IMR-90 (cell line): ENCODE data around the gene CRACR2B. TPM values are rescaled to one million over a fixed set of nuclear protein-coding genes. Genes with fewer than 3 reads are reported as not detected.

Experiments used
- ATAC-seq: fragments of 200-7000 bp; cut with Tn5 transposase; 2 replicates; pipeline ENCODE4 v1.9.1; 2020; ENCODE audit warnings: low read depth, mild to moderate bottlenecking, moderate library complexity
- BruUV-seq: library from RNA; stranded (reverse); fragments of 400-500 nt; replicated peaks from 2 replicates; lab custom pipeline; 2021; lab: Mats Ljungman, UMichigan
- CTCF ChIA-PET: fragments of 300-600 bp; formaldehyde crosslinking; extraction: SDS; loops from one replicate; lab custom pipeline; 2021; ENCODE audit warnings: antibody characterized with exemption; lab: Yijun Ruan, JAX
- POLR2A ChIA-PET: fragments of 300-600 bp; sonication (Branson Sonifier 250); formaldehyde crosslinking; loops from one replicate; lab custom pipeline; 2022; ENCODE audit warnings: antibody characterized with exemption; ENCODE audit not compliant: unreplicated experiment; lab: Charles Lee
- DNase-seq: peaks from one replicate; pipeline ENCODE4 v3.0.0; 2013
- H2AFZ ChIP-seq: replicated peaks from 2 replicates; pipeline ENCODE3; 2013; ENCODE audit warnings: low read length, mild to moderate bottlenecking; ENCODE audit not compliant: poor library complexity
- H2AK5ac ChIP-seq: 2 replicates; pipeline ENCODE4 v1.6.1; 2013; ENCODE audit warnings: low read depth, low read length, inconsistent platforms
- H2AK9ac ChIP-seq: replicated peaks from 2 replicates; pipeline ENCODE3; 2013; ENCODE audit warnings: mild to moderate bottlenecking, low read depth, low read length, moderate library complexity; ENCODE audit not compliant: poor library complexity
- H2BK120ac ChIP-seq: 2 replicates; pipeline ENCODE4 v1.6.1; 2013; ENCODE audit warnings: low read depth, low read length, inconsistent platforms
- H2BK15ac ChIP-seq: 3 replicates; pipeline ENCODE4 v1.6.1; 2013; ENCODE audit warnings: low read depth, low read length, inconsistent platforms
- H2BK20ac ChIP-seq: 2 replicates; pipeline ENCODE4 v1.6.1; 2013; ENCODE audit warnings: low read depth, mild to moderate bottlenecking, inconsistent platforms, low read length, moderate library complexity
- H2BK5ac ChIP-seq: 2 replicates; pipeline ENCODE4 v1.6.1; 2013; ENCODE audit warnings: mild to moderate bottlenecking, low read depth, low read length, inconsistent platforms; ENCODE audit not compliant: poor library complexity, severe bottlenecking
- H3K14ac ChIP-seq: replicated peaks from 2 replicates; pipeline ENCODE4 v1.6.1; 2013; ENCODE audit warnings: low read depth, low read length, inconsistent platforms
- H3K18ac ChIP-seq: 2 replicates; pipeline ENCODE4 v1.6.1; 2013; ENCODE audit warnings: low read depth, low read length, control low read depth
- H3K23ac ChIP-seq: 2 replicates; pipeline ENCODE4 v1.6.1; 2013; ENCODE audit warnings: low read depth, low read length, inconsistent platforms
- H3K27ac ChIP-seq: 2 replicates; pipeline ENCODE4 v1.5.1; 2013; ENCODE audit warnings: mild to moderate bottlenecking, control low read depth, low read length; ENCODE audit not compliant: insufficient read depth
- H3K27me3 ChIP-seq: 2 replicates; pipeline ENCODE4 v1.6.1; 2013; ENCODE audit warnings: low read length; ENCODE audit not compliant: control insufficient read depth, insufficient read depth
- H3K36me3 ChIP-seq: 2 replicates; pipeline ENCODE4 v1.6.1; 2013; ENCODE audit warnings: low read length, mixed read lengths; ENCODE audit not compliant: control insufficient read depth, insufficient read depth
- H3K4ac ChIP-seq: 2 replicates; pipeline ENCODE4 v1.6.1; 2013; ENCODE audit warnings: low read depth, low read length, inconsistent platforms
- H3K4me1 ChIP-seq: 2 replicates; pipeline ENCODE4 v1.6.1; 2013; ENCODE audit warnings: low read length, mixed read lengths; ENCODE audit not compliant: control insufficient read depth, insufficient read depth
- H3K4me2 ChIP-seq: 2 replicates; pipeline ENCODE4 v1.6.1; 2013; ENCODE audit warnings: low read depth, mild to moderate bottlenecking, control low read depth, low read length, moderate library complexity
- H3K4me3 ChIP-seq: 2 replicates; pipeline ENCODE4 v1.5.1; 2013; ENCODE audit warnings: low read depth, mild to moderate bottlenecking, control low read depth, low read length, moderate library complexity; ENCODE audit not compliant: insufficient read depth
- H3K56ac ChIP-seq: 2 replicates; pipeline ENCODE4 v1.6.1; 2013; ENCODE audit warnings: low read length, inconsistent platforms; ENCODE audit not compliant: insufficient read depth; ENCODE audit errors: extremely low read depth
- H3K79me1 ChIP-seq, 2 experiments: 2 replicates each; pipeline ENCODE4 v1.6.1; 2013; ENCODE audit warnings: low read length in 2 of 2, inconsistent platforms in 1 of 2, low read depth in 1 of 2
- H3K9ac ChIP-seq: 2 replicates; pipeline ENCODE4 v1.6.1; 2013; ENCODE audit warnings: low read depth, low read length, control low read depth
- H3K9me1 ChIP-seq: 2 replicates; pipeline ENCODE4 v1.6.1; 2013; ENCODE audit warnings: low read length, inconsistent platforms; ENCODE audit not compliant: insufficient read depth
- H3K9me3 ChIP-seq: 2 replicates; pipeline ENCODE4 v1.6.1; 2013; ENCODE audit warnings: low read length; ENCODE audit not compliant: control insufficient read depth, insufficient read depth
- H4K20me1 ChIP-seq: 2 replicates; pipeline ENCODE4 v1.6.1; 2013; ENCODE audit warnings: low read length, inconsistent platforms; ENCODE audit not compliant: insufficient read depth
- H4K5ac ChIP-seq: 2 replicates; pipeline ENCODE4 v1.6.1; 2013; ENCODE audit warnings: mild to moderate bottlenecking, low read depth, low read length, control low read depth
- H4K8ac ChIP-seq, 2 experiments: 2 replicates each; pipeline ENCODE4 v1.6.1; 2013; ENCODE audit warnings: low read depth in 2 of 2, low read length in 2 of 2, control low read depth in 1 of 2, inconsistent platforms in 1 of 2
- H4K91ac ChIP-seq: 2 replicates; pipeline ENCODE4 v1.6.1; 2013; ENCODE audit warnings: low read depth, low read length, inconsistent platforms; ENCODE audit not compliant: insufficient read depth
- MAZ ChIP-seq: IDR thresholded peaks from 2 replicates; pipeline ENCODE4 v1.6.1; 2012; ENCODE audit warnings: low read depth, mild to moderate bottlenecking, low read length, improper control_type of control experiment, moderate library complexity, borderline replicate concordance
- WGBS, 2 experiments: methylation state at CpG; one replicate each; pipeline versions ENCODE4 v1.1.5 to v1.1.7; 2013; ENCODE audit warnings: missing lambda C conversion rate in 2 of 2; ENCODE audit not compliant: insufficient read length in 1 of 2; ENCODE audit errors: extremely low coverage in 2 of 2; 5-methylcytosine and 5-hydroxymethylcytosine counted together
- dilution Hi-C: fragments of 300-500 bp; cut with HindIII; formaldehyde crosslinking; loops from one replicate; pipeline ENCODE4 v1.14.3; 2018; ENCODE audit warnings: low sequenced_read_pairs; ENCODE audit not compliant: unreplicated experiment
- in situ Hi-C: fragments of 300-500 bp; cut with MboI; formaldehyde crosslinking; loops from 3 replicates; pipeline ENCODE4 v1.14.3; 2019; ENCODE audit warnings: low sequenced_read_pairs, inconsistent platforms, mixed read lengths
- intact Hi-C: fragments of 100-400 bp; cut with micrococcal nuclease; formaldehyde crosslinking; loops from 2 replicates; pipeline ENCODE4 v1.10.0; 2022
- polyA plus RNA-seq, 3 experiments: library from polyadenylated mRNA; depleted of rRNA; stranded (reverse); fragments of >200 nt; gene quantifications; 2 replicates each; pipeline ENCODE4 v1.2.3, GENCODE V29; 2012; ENCODE audit warnings: low replicate concordance in 1 of 3
- total RNA-seq: library from RNA; depleted of rRNA; stranded (reverse); fragments of >200 nt; gene quantifications from 2 replicates; pipeline ENCODE4 v1.2.3, GENCODE V29; 2012
- TF ChIP-seq, protein P1 (sequence below): conservative IDR thresholded peaks from 2 replicates; pipeline ENCODE4 v1.5.1; 2012; ENCODE audit warnings: mild to moderate bottlenecking, low read depth, low read length, improper control_type of control experiment

The CRACR2B gene
- total and polyA plus RNA-seq, 2 of the 4 experiments (the other 2 are of a cell fraction): 0.54 to 2.5 TPM

DNA sequence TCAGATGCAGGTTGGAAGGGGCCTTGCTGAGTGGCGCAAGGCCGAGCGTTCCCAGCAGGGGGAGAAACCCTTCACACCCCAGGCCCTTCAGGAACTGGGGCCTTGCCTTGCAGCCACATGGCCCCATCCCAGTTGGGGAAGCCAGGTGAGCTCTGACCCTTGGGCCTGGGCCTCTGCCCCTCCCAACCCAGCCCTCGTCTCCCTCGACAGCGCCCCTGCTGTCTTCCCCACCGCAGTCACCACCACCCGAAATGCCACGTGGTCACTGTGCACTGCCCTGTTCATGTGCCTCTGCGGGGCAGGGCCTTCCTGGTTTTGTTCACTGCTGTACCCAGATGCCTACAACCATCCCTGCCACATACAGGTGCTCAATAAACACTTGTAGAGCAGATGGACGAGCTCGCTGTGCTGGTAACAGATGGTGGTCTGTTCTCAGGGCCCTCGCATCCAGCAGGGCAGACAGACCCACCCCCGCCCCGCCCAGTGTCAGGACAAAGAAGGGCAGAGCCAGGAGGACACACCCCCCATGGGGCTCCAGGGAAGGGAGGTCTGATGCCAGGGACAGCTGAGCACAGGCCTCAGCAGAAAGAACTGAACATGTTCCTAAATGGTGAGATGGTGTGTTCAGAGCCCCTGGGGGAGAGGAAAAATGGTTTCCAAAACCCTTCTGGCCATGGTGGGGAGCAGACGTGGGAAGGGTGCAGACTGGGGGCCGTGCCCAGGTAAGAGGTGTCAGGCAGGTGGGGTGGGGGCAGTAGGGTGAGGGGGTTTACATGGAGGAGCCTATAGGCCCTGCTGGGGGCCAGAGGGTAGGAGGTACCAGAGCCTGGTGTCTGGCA, 10.9 kb downstream of the CRACR2B start:
- DNase-seq (no peak), ATAC-seq (no peak)
- H3K9ac ChIP-seq: no peak overlapping the region
- H3K9me1 ChIP-seq: peaks cover 24% of the 10 kb centered on the region
- H3K4me2 ChIP-seq: no peak overlapping the region
- H4K8ac ChIP-seq: peak overlapping the region; percentile 40 to 51; a peak in 2 of 4 replicates
- no peak overlapping the region for H2BK15ac ChIP-seq
- in situ Hi-C loops (no loop called here), dilution Hi-C loops (no loop called here), intact Hi-C loops (no loop called here)
- H3K9me3 ChIP-seq: no peaks in the 10 kb centered on the region
- no peak overlapping the region for H3K14ac ChIP-seq
- no peak overlapping the region for H2BK5ac ChIP-seq
- POLR2A ChIA-PET: interaction anchor here (1.8 kb wide), 1 partner anchor 20 kb away, joined by 5 read pairs; the partner anchor contains the start of gene PNPLA2
- no peak overlapping the region for H4K5ac ChIP-seq
- CTCF ChIA-PET: no interaction called here
- no peak overlapping the region for H3K18ac ChIP-seq
- H3K56ac ChIP-seq: no peak overlapping the region
- peaks cover 52% of the 10 kb centered on the region for H3K36me3 ChIP-seq
- no TSS peak for BruUV-seq
- peaks cover 26% of the 10 kb centered on the region for H3K4me1 ChIP-seq
- H3K4ac ChIP-seq: no peak overlapping the region
- no peak overlapping the region for H3K4me3 ChIP-seq
- H4K20me1 ChIP-seq: peaks cover 85% of the 10 kb centered on the region
- TF ChIP-seq, protein P1, sequence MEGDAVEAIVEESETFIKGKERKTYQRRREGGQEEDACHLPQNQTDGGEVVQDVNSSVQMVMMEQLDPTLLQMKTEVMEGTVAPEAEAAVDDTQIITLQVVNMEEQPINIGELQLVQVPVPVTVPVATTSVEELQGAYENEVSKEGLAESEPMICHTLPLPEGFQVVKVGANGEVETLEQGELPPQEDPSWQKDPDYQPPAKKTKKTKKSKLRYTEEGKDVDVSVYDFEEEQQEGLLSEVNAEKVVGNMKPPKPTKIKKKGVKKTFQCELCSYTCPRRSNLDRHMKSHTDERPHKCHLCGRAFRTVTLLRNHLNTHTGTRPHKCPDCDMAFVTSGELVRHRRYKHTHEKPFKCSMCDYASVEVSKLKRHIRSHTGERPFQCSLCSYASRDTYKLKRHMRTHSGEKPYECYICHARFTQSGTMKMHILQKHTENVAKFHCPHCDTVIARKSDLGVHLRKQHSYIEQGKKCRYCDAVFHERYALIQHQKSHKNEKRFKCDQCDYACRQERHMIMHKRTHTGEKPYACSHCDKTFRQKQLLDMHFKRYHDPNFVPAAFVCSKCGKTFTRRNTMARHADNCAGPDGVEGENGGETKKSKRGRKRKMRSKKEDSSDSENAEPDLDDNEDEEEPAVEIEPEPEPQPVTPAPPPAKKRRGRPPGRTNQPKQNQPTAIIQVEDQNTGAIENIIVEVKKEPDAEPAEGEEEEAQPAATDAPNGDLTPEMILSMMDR: peak; percentile 13; the same call in 1 of the 2 replicates
- no peak for TF ChIP-seq MAZ
- H2AK5ac ChIP-seq: peak overlapping the region; percentile 31; the same call in 1 of the 2 replicates
- H3K27ac ChIP-seq: peak overlapping the region; percentile 46
- peak overlapping the region; percentile 57 for H2AFZ ChIP-seq
- H3K27me3 ChIP-seq: no peaks in the 10 kb centered on the region
- no peak overlapping the region for H2BK120ac ChIP-seq
- no peak overlapping the region for H2BK20ac ChIP-seq
- no peak overlapping the region for H4K91ac ChIP-seq
- 55% methylated on average over 10 of the region's 17 CpGs; no CpG with 5 or more reads in 1 of the 2 experiments for WGBS, 2 experiments
- peak overlapping the region; percentile 4 for H2AK9ac ChIP-seq
- H3K79me1 ChIP-seq: peaks cover 16 to 74% of the 10 kb centered on the region in 2 experiments; a peak in 3 of 4 replicates
- H3K23ac ChIP-seq: no peak overlapping the region
